Measurements from ENCODE around the gene RCCD1. TPM values are rescaled to one million over a fixed set of nuclear protein-coding genes. Genes with fewer than 3 reads are reported as not detected.

Gene RCCD1
- total RNA-seq, 4 donors from 2014 or later, result 7.4 to 16.5 (median 11.6) TPM

- DNase-seq, result no peak
- Histone ChIP-seq H3K4me1 (no peaks in the 10 kb centered on the region), H3K27me3 (no peaks in the 10 kb centered on the region), H3K36me3 (no peaks in the 10 kb centered on the region), H3K9me3 (no peaks in the 10 kb centered on the region), H3K27ac (no peak overlapping the region), H3K4me3 (no peak overlapping the region)
- TF ChIP-seq POLR2A (IDR thresholded peaks at IDR 0.05) (no peak), CTCF (IDR thresholded peaks at IDR 0.05) (no peak)
- intact Hi-C loops (cut with DNase I; ENCODE audit: low total_unique reads), result no loop called here
These were observed 27.0 kb downstream of the RCCD1 start for GRCh38 chr15:90981681-90982080.

- H3K4me1 ChIP-seq, result no peaks in the 10 kb centered on the region
- no peak overlapping the region for H3K4me3 ChIP-seq
- intact Hi-C loops (cut with DNase I; ENCODE audit: low total_unique reads), result no loop called here
- TF ChIP-seq CTCF (IDR thresholded peaks at IDR 0.05), result no peak
- TF ChIP-seq POLR2A (IDR thresholded peaks at IDR 0.05), result no peak
- H3K9me3 ChIP-seq, result no peaks in the 10 kb centered on the region
- no peak for DNase-seq
- H3K36me3 ChIP-seq, result no peaks in the 10 kb centered on the region
- H3K27ac ChIP-seq, result no peak overlapping the region
- no peaks in the 10 kb centered on the region for H3K27me3 ChIP-seq
These were observed 27.5 kb downstream of the RCCD1 start for GRCh38 chr15:90982135-90982534.

GRCh38 chr15:90986790-90987507, 32.3 kb downstream of the RCCD1 start:
- H3K36me3 ChIP-seq, result no peaks in the 10 kb centered on the region
- H3K9me3 ChIP-seq, result no peaks in the 10 kb centered on the region
- no peaks in the 10 kb centered on the region for H3K4me1 ChIP-seq
- intact Hi-C loops (cut with DNase I; ENCODE audit: low total_unique reads), result no loop called here
- H3K4me3 ChIP-seq, result no peak overlapping the region
- TF ChIP-seq CTCF (IDR thresholded peaks at IDR 0.05) (no peak), POLR2A (IDR thresholded peaks at IDR 0.05) (no peak)
- no peak for DNase-seq
- no peaks in the 10 kb centered on the region for H3K27me3 ChIP-seq
- H3K27ac ChIP-seq, result no peak overlapping the region

- intact Hi-C loops (cut with DNase I; ENCODE audit: low total_unique reads), result no loop called here
- no peaks in the 10 kb centered on the region for H3K9me3 ChIP-seq
- no peaks in the 10 kb centered on the region for H3K4me1 ChIP-seq
- DNase-seq, result no peak
- no peak overlapping the region for H3K27ac ChIP-seq
- H3K4me3 ChIP-seq, result no peak overlapping the region
- TF ChIP-seq CTCF (IDR thresholded peaks at IDR 0.05) (no peak), POLR2A (IDR thresholded peaks at IDR 0.05) (no peak)
- H3K27me3 ChIP-seq, result no peaks in the 10 kb centered on the region
- no peaks in the 10 kb centered on the region for H3K36me3 ChIP-seq
These were observed 33.0 kb downstream of the RCCD1 start for GRCh38 chr15:90987561-90988141.

- DNase-seq, result no peak
- no peak overlapping the region for H3K4me3 ChIP-seq
- intact Hi-C loops (cut with DNase I; ENCODE audit: low total_unique reads), result no loop called here
- H3K36me3 ChIP-seq, result no peaks in the 10 kb centered on the region
- no peak overlapping the region for H3K27ac ChIP-seq
- TF ChIP-seq CTCF (IDR thresholded peaks at IDR 0.05), result no peak
- no peak for TF ChIP-seq POLR2A (IDR thresholded peaks at IDR 0.05)
- H3K9me3 ChIP-seq, result no peaks in the 10 kb centered on the region
- H3K27me3 ChIP-seq, result no peaks in the 10 kb centered on the region
- no peaks in the 10 kb centered on the region for H3K4me1 ChIP-seq
These were observed 33.6 kb downstream of the RCCD1 start for GRCh38 chr15:90988296-90988695.
